Measurements from ENCODE around the gene TK2. TPM values are rescaled to one million over a fixed set of nuclear protein-coding genes. Genes with fewer than 3 reads are reported as not detected.

The TK2 gene
- total and polyA plus RNA-seq, 10 donors: 8.3 to 56.6 (median 31.8) TPM

- WGBS, 5 donors: 6 to 10% (median 7%) methylated on average over 8 of the region's 8 CpGs
- DNase-seq: no peak
- intact Hi-C loops (cut with DNase I; ENCODE audit: low total_unique reads): no loop called here
- H3K4me3 ChIP-seq: peak overlapping the region; percentile 55 to 84 (median 73)
- H3K27ac ChIP-seq: peak overlapping the region; percentile 95 to 98 (median 96)
- TF ChIP-seq, protein P1, sequence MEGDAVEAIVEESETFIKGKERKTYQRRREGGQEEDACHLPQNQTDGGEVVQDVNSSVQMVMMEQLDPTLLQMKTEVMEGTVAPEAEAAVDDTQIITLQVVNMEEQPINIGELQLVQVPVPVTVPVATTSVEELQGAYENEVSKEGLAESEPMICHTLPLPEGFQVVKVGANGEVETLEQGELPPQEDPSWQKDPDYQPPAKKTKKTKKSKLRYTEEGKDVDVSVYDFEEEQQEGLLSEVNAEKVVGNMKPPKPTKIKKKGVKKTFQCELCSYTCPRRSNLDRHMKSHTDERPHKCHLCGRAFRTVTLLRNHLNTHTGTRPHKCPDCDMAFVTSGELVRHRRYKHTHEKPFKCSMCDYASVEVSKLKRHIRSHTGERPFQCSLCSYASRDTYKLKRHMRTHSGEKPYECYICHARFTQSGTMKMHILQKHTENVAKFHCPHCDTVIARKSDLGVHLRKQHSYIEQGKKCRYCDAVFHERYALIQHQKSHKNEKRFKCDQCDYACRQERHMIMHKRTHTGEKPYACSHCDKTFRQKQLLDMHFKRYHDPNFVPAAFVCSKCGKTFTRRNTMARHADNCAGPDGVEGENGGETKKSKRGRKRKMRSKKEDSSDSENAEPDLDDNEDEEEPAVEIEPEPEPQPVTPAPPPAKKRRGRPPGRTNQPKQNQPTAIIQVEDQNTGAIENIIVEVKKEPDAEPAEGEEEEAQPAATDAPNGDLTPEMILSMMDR (IDR thresholded peaks at IDR 0.05 in 8 of 11, conservative IDR thresholded peaks at IDR 0.05 in 3 of 11): no peak
- TF ChIP-seq POLR2A (IDR thresholded peaks at IDR 0.05) (no peak), POLR2AphosphoS5 (IDR thresholded peaks at IDR 0.05) (peak in 1 of 3 donors; percentile 16)
- no peaks in the 10 kb centered on the region for H3K27me3 ChIP-seq (replicated peaks in 1 of 7)
- peaks cover 0 to 35% (median 3%) of the 10 kb centered on the region in 6 donors for H3K36me3 ChIP-seq
- H3K4me1 ChIP-seq: peaks cover 29 to 98% (median 90%) of the 10 kb centered on the region in 6 donors
- H3K9me3 ChIP-seq: no peaks in the 10 kb centered on the region
Measured at GRCh38 chr16:66553223-66553622, 3.3 kb upstream of the TK2 start.

- Histone ChIP-seq H3K9me3 (no peaks in the 10 kb centered on the region), H3K4me1 (peaks cover 29 to 99% (median 93%) of the 10 kb centered on the region in 6 donors), H3K27ac (peak within 1 kb of the TSS; percentile 95 to 98 (median 96)), H3K4me3 (peak within 1 kb of the TSS; percentile 55 to 84 (median 73)), H3K27me3 (replicated peaks in 1 of 7) (no peaks in the 10 kb centered on the region), H3K36me3 (peaks cover 0 to 28% (median 0%) of the 10 kb centered on the region in 6 donors)
- intact Hi-C loops (cut with DNase I; ENCODE audit: low total_unique reads): no loop called here
- peak; percentile 97 for DNase-seq
- peak in 2 of 3 donors; percentile 69 to 76 for TF ChIP-seq POLR2A (IDR thresholded peaks at IDR 0.05)
- TF ChIP-seq, protein P1 (IDR thresholded peaks at IDR 0.05 in 8 of 11, conservative IDR thresholded peaks at IDR 0.05 in 3 of 11): no peak
- TF ChIP-seq POLR2AphosphoS5 (IDR thresholded peaks at IDR 0.05): peak; percentile 97 to 98 (median 98)
- WGBS, 5 donors: 4 to 7% (median 5%) methylated on average over 55 to 63 of the region's 63 CpGs
Measured at GRCh38 chr16:66552286-66553177, 2.6 kb upstream of the TK2 start, which contains the start of gene CKLF. TSS of gene CKLF (plus strand) at chr16:66552576. CDS start at chr16:66552716, 140 bp downstream.

DNA sequence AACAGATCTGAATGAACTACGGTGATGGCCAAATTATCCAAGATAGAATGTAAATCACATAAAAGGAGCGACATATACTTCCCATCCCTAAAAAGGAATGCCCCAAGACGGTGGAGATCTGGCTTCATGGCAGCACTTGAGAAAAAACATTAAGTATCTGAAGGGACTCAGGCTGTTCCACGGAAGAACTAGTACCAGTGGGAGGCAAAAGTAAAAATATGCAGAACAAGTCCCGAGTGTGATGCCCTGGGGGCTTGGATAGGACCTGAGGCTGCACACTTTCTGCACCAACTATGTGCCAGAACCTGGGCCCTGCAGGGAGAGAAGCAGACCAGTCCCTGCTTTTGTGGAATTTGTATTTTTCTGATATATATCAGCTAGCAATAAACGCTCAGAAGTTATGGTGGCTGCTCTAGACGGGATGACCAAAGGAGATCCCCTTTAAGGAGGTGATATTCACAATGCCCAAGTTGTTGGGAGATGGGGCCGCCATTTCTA is 1.9 kb upstream of the TK2 start:
- intact Hi-C loops (cut with DNase I; ENCODE audit: low total_unique reads): no loop called here
- Histone ChIP-seq H3K4me1 (peaks cover 29 to 98% (median 93%) of the 10 kb centered on the region in 6 donors), H3K27ac (peak overlapping the region; percentile 95 to 98 (median 96)), H3K36me3 (peaks cover 0 to 26% (median 0%) of the 10 kb centered on the region in 6 donors), H3K9me3 (no peaks in the 10 kb centered on the region), H3K27me3 (replicated peaks in 1 of 7) (no peaks in the 10 kb centered on the region), H3K4me3 (peak overlapping the region; percentile 55 to 84 (median 73))
- no peak for DNase-seq
- WGBS, 5 donors: 33 to 39% (median 36%) methylated on average over 7 to 8 of the region's 8 CpGs
- no peak for TF ChIP-seq POLR2AphosphoS5 (IDR thresholded peaks at IDR 0.05)
- TF ChIP-seq POLR2A (IDR thresholded peaks at IDR 0.05): no peak
- TF ChIP-seq, protein P1 (IDR thresholded peaks at IDR 0.05 in 8 of 11, conservative IDR thresholded peaks at IDR 0.05 in 3 of 11): no peak

DNA sequence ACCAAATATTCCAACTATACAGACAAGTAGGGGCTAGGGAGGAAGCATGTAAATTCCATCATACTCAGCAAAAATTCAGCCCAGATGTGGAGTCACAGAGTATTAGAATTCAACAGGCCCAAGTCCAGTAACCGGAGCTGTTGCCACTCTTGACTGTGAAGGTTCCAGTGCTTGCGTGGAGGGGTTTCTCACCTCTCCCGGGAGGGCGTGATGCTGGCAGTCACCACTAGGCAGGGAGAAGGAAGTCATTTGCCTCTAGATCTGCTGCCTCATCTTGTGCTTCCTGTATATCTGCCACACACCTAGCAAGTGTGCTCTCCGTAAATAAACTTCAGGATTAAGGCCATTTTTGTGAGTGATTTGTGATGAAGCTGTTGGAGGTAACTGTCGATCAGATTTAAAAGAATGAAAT is 1.4 kb upstream of the TK2 start:
- WGBS, 5 donors: 12 to 21% (median 17%) methylated on average over 6 of the region's 6 CpGs
- H3K27me3 ChIP-seq (replicated peaks in 1 of 7): no peaks in the 10 kb centered on the region
- intact Hi-C loops (cut with DNase I; ENCODE audit: low total_unique reads): no loop called here
- H3K4me1 ChIP-seq: peaks cover 29 to 98% (median 93%) of the 10 kb centered on the region in 6 donors
- peak overlapping the region in 5 of 8 donors; percentile 55 to 84 (median 73) for H3K4me3 ChIP-seq
- peaks cover 0 to 25% (median 0%) of the 10 kb centered on the region in 6 donors for H3K36me3 ChIP-seq
- no peaks in the 10 kb centered on the region for H3K9me3 ChIP-seq
- DNase-seq: peak; percentile 85
- TF ChIP-seq POLR2AphosphoS5 (IDR thresholded peaks at IDR 0.05) (peak in 2 of 3 donors; percentile 41 to 62), POLR2A (IDR thresholded peaks at IDR 0.05) (no peak)
- TF ChIP-seq, protein P1 (IDR thresholded peaks at IDR 0.05 in 8 of 11, conservative IDR thresholded peaks at IDR 0.05 in 3 of 11): peak; percentile 31 to 84 (median 64)
- H3K27ac ChIP-seq: peak overlapping the region; percentile 95 to 98 (median 96)
